Esophagus muscularis mucosa (tissue), 4 donors: ENCODE measurements around the gene NEK11. TPM values are rescaled to one million over a fixed set of nuclear protein-coding genes. Genes with fewer than 3 reads are reported as not detected.

Source experiments
- DNase-seq: peaks from one replicate; pipeline ENCODE4 v3.0.0-alpha.2; 2017; ENCODE audit errors: extremely low spot score
- H3K27ac ChIP-seq, 4 donors: fragments of 200-600 bp; sonication (generic); replicated peaks in 1 of 4; 1 replicate in 3 of 4; 2 replicates in 1 of 4; pipeline ENCODE4 v1.5.1; 2016 to 2019; ENCODE audit warnings: mild to moderate bottlenecking in 1 of 4
- H3K27me3 ChIP-seq, 4 donors: fragments of 200-600 bp; sonication (generic); one replicate each; pipeline versions ENCODE4 v1.5.1 to v1.6.0; 2016 to 2019
- H3K36me3 ChIP-seq, 4 donors: fragments of 200-600 bp; sonication (generic); one replicate each; pipeline ENCODE4 v1.5.1; 2016 to 2019
- H3K4me1 ChIP-seq, 4 donors: fragments of 200-600 bp; sonication (generic); one replicate each; pipeline ENCODE4 v1.5.1; 2016 to 2019
- H3K4me3 ChIP-seq, 4 donors: fragments of 200-600 bp; sonication (generic); 1 replicate in 2 of 4; 2 replicates in 2 of 4; pipeline ENCODE4 v1.5.1; 2016 to 2019; ENCODE audit warnings: mild to moderate bottlenecking in 4 of 4, moderate library complexity in 1 of 4
- H3K9me3 ChIP-seq, 4 donors: fragments of 200-600 bp; sonication (generic); 1 replicate in 3 of 4; 2 replicates in 1 of 4; pipeline ENCODE4 v1.5.1; 2016 to 2019
- EP300 ChIP-seq: sonication (generic); formaldehyde crosslinking; IDR thresholded peaks from one replicate; pipeline ENCODE4 v1.6.1; 2017; ENCODE audit warnings: antibody characterized with exemption
- POLR2A ChIP-seq: fragments of 450-650 bp; IDR thresholded peaks from one replicate; pipeline ENCODE4 v1.6.1; 2017; ENCODE audit warnings: antibody characterized with exemption, moderate library complexity, mild to moderate bottlenecking, low read depth
- POLR2AphosphoS5 ChIP-seq, 2 donors: sonication (generic); formaldehyde crosslinking; IDR thresholded peaks; one replicate each; pipeline ENCODE4 v1.6.1; 2017; ENCODE audit warnings: antibody characterized with exemption in 2 of 2
- WGBS: methylation state at CpG from one replicate; pipeline ENCODE4 v1.1.5; 2018; 5-methylcytosine and 5-hydroxymethylcytosine counted together
- intact Hi-C: fragments of 100-400 bp; cut with DNase I; formaldehyde crosslinking; loops from one replicate; pipeline ENCODE4 v1.15.1; 2023
- total RNA-seq, 4 donors: library from RNA; depleted of rRNA; stranded (reverse); fragments of >200 nt; gene quantifications; one replicate each; pipeline versions ENCODE4 v1.1.0 to v1.2.1, GENCODE V29; 2016
- TF ChIP-seq, protein P1 (sequence below), 3 experiments: fragments of 200-600 bp in 2 of 3; fragments of 450-650 bp in 1 of 3; sonication (generic) in 2 of 3; IDR thresholded peaks; one replicate each; pipeline ENCODE4 v1.5.1; 2017 to 2019; ENCODE audit warnings: antibody characterized with exemption in 3 of 3, mild to moderate bottlenecking in 2 of 3, moderate library complexity in 1 of 3

The NEK11 gene
- total RNA-seq, 4 donors from 2014 or later: 5.4 to 12.0 (median 6.8) TPM

DNA sequence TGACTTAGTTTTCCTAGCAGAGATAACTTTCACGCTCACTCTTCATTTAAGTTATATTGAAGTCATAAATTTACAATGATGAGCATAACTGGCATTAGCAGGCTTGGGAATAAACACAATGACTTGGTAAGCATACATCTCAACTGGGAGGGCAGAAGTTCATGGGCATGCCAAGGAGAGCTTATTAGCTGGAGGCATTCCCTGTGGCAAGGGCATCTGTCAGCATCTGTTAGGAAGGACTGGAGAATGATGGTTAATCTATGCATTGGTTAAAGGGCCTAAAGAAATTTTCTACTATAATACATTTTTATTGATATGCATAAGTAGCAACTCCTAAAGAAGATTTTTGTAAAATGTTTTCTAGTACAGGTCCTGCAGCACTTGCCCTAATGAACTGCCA, 52.4 kb downstream of the NEK11 start:
- Histone ChIP-seq H3K27ac (no peak overlapping the region), H3K4me3 (no peak overlapping the region), H3K36me3 (no peaks in the 10 kb centered on the region), H3K27me3 (no peaks in the 10 kb centered on the region), H3K9me3 (no peaks in the 10 kb centered on the region), H3K4me1 (peaks cover 0 to 6% (median 0%) of the 10 kb centered on the region in 4 donors)
- intact Hi-C loops: no loop called here
- WGBS: 89% methylated on average over 1 of the region's 1 CpG
- no peak for TF ChIP-seq EP300
- TF ChIP-seq POLR2AphosphoS5 (IDR thresholded peaks at IDR 0.05): no peak
- TF ChIP-seq POLR2A: no peak
- TF ChIP-seq, protein P1, sequence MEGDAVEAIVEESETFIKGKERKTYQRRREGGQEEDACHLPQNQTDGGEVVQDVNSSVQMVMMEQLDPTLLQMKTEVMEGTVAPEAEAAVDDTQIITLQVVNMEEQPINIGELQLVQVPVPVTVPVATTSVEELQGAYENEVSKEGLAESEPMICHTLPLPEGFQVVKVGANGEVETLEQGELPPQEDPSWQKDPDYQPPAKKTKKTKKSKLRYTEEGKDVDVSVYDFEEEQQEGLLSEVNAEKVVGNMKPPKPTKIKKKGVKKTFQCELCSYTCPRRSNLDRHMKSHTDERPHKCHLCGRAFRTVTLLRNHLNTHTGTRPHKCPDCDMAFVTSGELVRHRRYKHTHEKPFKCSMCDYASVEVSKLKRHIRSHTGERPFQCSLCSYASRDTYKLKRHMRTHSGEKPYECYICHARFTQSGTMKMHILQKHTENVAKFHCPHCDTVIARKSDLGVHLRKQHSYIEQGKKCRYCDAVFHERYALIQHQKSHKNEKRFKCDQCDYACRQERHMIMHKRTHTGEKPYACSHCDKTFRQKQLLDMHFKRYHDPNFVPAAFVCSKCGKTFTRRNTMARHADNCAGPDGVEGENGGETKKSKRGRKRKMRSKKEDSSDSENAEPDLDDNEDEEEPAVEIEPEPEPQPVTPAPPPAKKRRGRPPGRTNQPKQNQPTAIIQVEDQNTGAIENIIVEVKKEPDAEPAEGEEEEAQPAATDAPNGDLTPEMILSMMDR (IDR thresholded peaks at IDR 0.05): no peak
- no peak for DNase-seq

DNA sequence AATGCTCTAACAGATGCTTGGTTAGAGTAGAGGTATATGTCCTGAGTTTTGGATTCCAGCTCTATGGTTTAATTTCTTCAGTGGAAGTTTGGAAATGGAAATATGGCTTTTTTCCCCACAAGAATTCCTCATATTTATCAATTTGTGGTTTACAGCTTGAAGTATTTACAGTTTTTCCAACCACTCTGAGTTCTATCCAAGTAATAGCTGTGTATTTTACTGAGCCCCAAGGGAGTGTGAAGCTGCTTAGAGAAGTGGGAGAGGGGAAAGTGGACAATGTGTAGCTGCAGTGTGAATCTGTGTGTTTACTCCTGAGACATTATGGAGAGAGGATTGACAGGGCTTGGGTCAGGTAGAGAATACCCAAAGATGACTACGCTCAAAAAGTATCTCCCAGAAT, 54.5 kb downstream of the NEK11 start:
- WGBS: 93% methylated on average over 1 of the region's 1 CpG
- Histone ChIP-seq H3K36me3 (no peaks in the 10 kb centered on the region), H3K9me3 (no peaks in the 10 kb centered on the region), H3K4me1 (peaks cover 0 to 6% (median 0%) of the 10 kb centered on the region in 4 donors), H3K4me3 (no peak overlapping the region), H3K27me3 (no peaks in the 10 kb centered on the region), H3K27ac (no peak overlapping the region)
- intact Hi-C loops: no loop called here
- TF ChIP-seq, protein P1 (IDR thresholded peaks at IDR 0.05): no peak
- TF ChIP-seq POLR2A (no peak), POLR2AphosphoS5 (IDR thresholded peaks at IDR 0.05) (no peak), EP300 (no peak)
- no peak for DNase-seq

DNA sequence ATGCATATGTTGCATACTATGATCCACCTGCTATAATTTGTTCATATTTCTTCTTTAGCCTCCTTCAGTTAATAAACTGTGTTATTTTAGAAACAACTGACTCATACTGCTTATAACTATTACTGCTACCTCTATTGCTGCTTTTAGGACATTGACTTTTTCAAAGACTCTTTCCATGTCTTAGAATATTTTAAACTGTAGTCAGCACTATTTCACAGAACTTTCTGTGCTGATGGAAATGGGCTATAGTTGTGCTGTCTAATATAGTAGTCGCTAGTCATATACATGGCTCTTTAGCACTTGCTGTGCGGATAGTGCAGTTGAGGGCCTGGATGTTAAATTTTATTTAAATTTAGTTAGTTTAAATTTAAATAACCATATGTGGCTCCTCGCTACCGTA, 55.6 kb downstream of the NEK11 start:
- 95% methylated on average over 4 of the region's 4 CpGs for WGBS
- Histone ChIP-seq H3K27ac (no peak overlapping the region), H3K4me1 (peaks cover 0 to 6% (median 0%) of the 10 kb centered on the region in 4 donors), H3K4me3 (no peak overlapping the region), H3K27me3 (no peaks in the 10 kb centered on the region), H3K9me3 (no peaks in the 10 kb centered on the region), H3K36me3 (no peaks in the 10 kb centered on the region)
- DNase-seq: no peak
- intact Hi-C loops: no loop called here
- TF ChIP-seq, protein P1 (IDR thresholded peaks at IDR 0.05): no peak
- TF ChIP-seq POLR2A (no peak), POLR2AphosphoS5 (IDR thresholded peaks at IDR 0.05) (no peak), EP300 (no peak)

- 39% methylated on average over 5 of the region's 5 CpGs for WGBS
- DNase-seq: no peak
- intact Hi-C loops: no loop called here
Observed at GRCh38 chr3:131082871-131083863, 56.5 kb downstream of the NEK11 start.

More at GRCh38 chr3:131082871-131083863, 56.5 kb downstream of the NEK11 start:
- H3K4me3 ChIP-seq: no peak overlapping the region
- no peaks in the 10 kb centered on the region for H3K9me3 ChIP-seq
- H3K4me1 ChIP-seq: peaks cover 0 to 6% (median 0%) of the 10 kb centered on the region in 4 donors
- H3K27ac ChIP-seq: no peak overlapping the region
- no peaks in the 10 kb centered on the region for H3K36me3 ChIP-seq
- no peak for TF ChIP-seq POLR2A
- TF ChIP-seq POLR2AphosphoS5 (IDR thresholded peaks at IDR 0.05): no peak
- TF ChIP-seq EP300: no peak
- TF ChIP-seq, protein P1 (IDR thresholded peaks at IDR 0.05): no peak
- H3K27me3 ChIP-seq: no peaks in the 10 kb centered on the region
